DLD1 (cell line): Measurements from ENCODE around the gene SMIM34.
"Not testable (repeated sequence)": the region's sequence is repeated elsewhere in the genome, so short reads cannot be mapped to it uniquely, and the experiment has no call there.

ENCODE experiments used
- in situ Hi-C: cut with HindIII; loops from 2 replicates; pipeline ENCODE4 v1.10.0; 2017; ENCODE audit warnings: low sequenced_read_pairs

Gene SMIM34

GRCh38 chr21:34374462-34374861, 49.3 kb downstream of the SMIM34 start:
- in situ Hi-C loops, result not testable (repeated sequence)

- in situ Hi-C loops, result no loop called here
These were observed 51.4 kb downstream of the SMIM34 start for GRCh38 chr21:34372321-34372720.

- in situ Hi-C loops, result no loop called here
These were observed 54.0 kb downstream of the SMIM34 start for GRCh38 chr21:34369741-34370140.
